Spleen (tissue), 11 donors: ENCODE results near the gene CALHM5. TPM values are rescaled to one million over a fixed set of nuclear protein-coding genes. Genes with fewer than 3 reads are reported as not detected.
"Not testable (repeated sequence)": the region's sequence is repeated elsewhere in the genome, so short reads cannot be mapped to it uniquely, and the experiment has no call there.

Source experiments
- DNase-seq: peaks from one replicate; pipeline ENCODE4 v3.0.0-alpha.2; 2020
- H3K27ac ChIP-seq, 8 donors: fragments of 200-600 bp; sonication (generic) in 7 of 8; 1 replicate in 4 of 8; 2 replicates in 4 of 8; pipeline versions ENCODE4 v1.5.0 to v1.8.0; 2016 to 2021; ENCODE audit warnings: inconsistent platforms in 4 of 8, mild to moderate bottlenecking in 4 of 8, moderate library complexity in 1 of 8
- H3K27me3 ChIP-seq, 7 donors: fragments of 200-600 bp; sonication (generic) in 6 of 7; replicated peaks in 1 of 7; 1 replicate in 4 of 7; 2 replicates in 3 of 7; pipeline versions ENCODE4 v1.5.0 to v1.8.0; 2016 to 2021; ENCODE audit warnings: inconsistent platforms in 3 of 7, mild to moderate bottlenecking in 1 of 7
- H3K36me3 ChIP-seq, 6 donors: fragments of 200-600 bp; sonication (generic) in 5 of 6; 1 replicate in 4 of 6; 2 replicates in 2 of 6; pipeline versions ENCODE4 v1.5.0 to v1.8.0; 2016 to 2021; ENCODE audit warnings: inconsistent platforms in 2 of 6
- H3K4me1 ChIP-seq, 6 donors: fragments of 200-600 bp; sonication (generic) in 5 of 6; 1 replicate in 3 of 6; 2 replicates in 3 of 6; pipeline versions ENCODE4 v1.5.0 to v1.8.0; 2016 to 2021; ENCODE audit warnings: inconsistent platforms in 3 of 6
- H3K4me3 ChIP-seq, 8 donors: fragments of 200-600 bp; sonication (generic) in 7 of 8; 1 replicate in 4 of 8; 2 replicates in 4 of 8; pipeline versions ENCODE4 v1.5.0 to v1.8.0; 2016 to 2021; ENCODE audit warnings: inconsistent platforms in 4 of 8, mild to moderate bottlenecking in 4 of 8, moderate library complexity in 2 of 8
- H3K9me3 ChIP-seq, 8 donors: fragments of 200-600 bp; sonication (generic) in 7 of 8; 1 replicate in 4 of 8; 2 replicates in 4 of 8; pipeline versions ENCODE4 v1.5.0 to v1.8.0; 2016 to 2021; ENCODE audit warnings: inconsistent platforms in 4 of 8
- POLR2A ChIP-seq, 3 donors: fragments of 450-650 bp; IDR thresholded peaks; one replicate each; pipeline ENCODE4 v1.5.1; 2017; ENCODE audit warnings: antibody characterized with exemption in 3 of 3, mild to moderate bottlenecking in 1 of 3
- POLR2AphosphoS5 ChIP-seq, 3 donors: sonication (generic); formaldehyde crosslinking; IDR thresholded peaks; one replicate each; pipeline ENCODE4 v1.5.1; 2017; ENCODE audit warnings: antibody characterized with exemption in 3 of 3
- WGBS, 5 donors: extraction: QIAGEN DNeasy Blood & Tissue Kit in 3 of 5; methylation state at CpG; one replicate each; pipeline versions ENCODE4 v1.1.5 to v1.1.7; 2013 to 2018; 5-methylcytosine and 5-hydroxymethylcytosine counted together
- intact Hi-C: fragments of 100-400 bp; cut with DNase I; formaldehyde crosslinking; loops from one replicate; pipeline ENCODE4 v1.15.0; 2023; ENCODE audit warnings: low total_unique reads
- polyA plus RNA-seq, 3 donors: library from polyadenylated mRNA; stranded (reverse); fragments of 200-250 nt; gene quantifications; one replicate each; pipeline ENCODE4 v1.2.1, GENCODE V29; 2013
- total RNA-seq, 7 donors: library from RNA; depleted of rRNA in 3 of 7; stranded (reverse); fragments of >200 nt in 3 of 7; fragmentation: NEBNext Ultra II Directional in 4 of 7; extraction: Animal tissue kit (Norgen Biotek cat#: 25700) in 4 of 7; gene quantifications; one replicate each; pipeline versions ENCODE4 v1.1.0 to v1.2.1, GENCODE V29; 2016 to 2021
- TF ChIP-seq, protein P1 (sequence below), 11 experiments: fragments of 200-600 bp in 7 of 11; fragments of 450-650 bp in 4 of 11; sonication (generic) in 4 of 11; IDR thresholded peaks in 8 of 11; conservative IDR thresholded peaks in 3 of 11; 1 replicate in 7 of 11; 2 replicates in 4 of 11; pipeline versions ENCODE4 v1.4.0 to v1.8.0; 2016 to 2021; ENCODE audit warnings: antibody characterized with exemption in 11 of 11, inconsistent platforms in 4 of 11, mild to moderate bottlenecking in 1 of 11
- donor health status: healthy with polysubstance abuse.
- donor health status: DM: no; HTN: no; CAD: no; lungs with moderate emphysema.
- donor health status: DM: no; HTN: no; CAD: no.
- donor health status: Bipolar disorder and iron deficiency.
- donor health status: healthy.
- donor health status: DM: no; HTN: no; CAD: no.
- donor health status: DM: yes; HTN: yes; CAD: no.

Gene CALHM5
- total and polyA plus RNA-seq, 10 donors: 0.24 to 2.6 (median 2.1) TPM

DNA sequence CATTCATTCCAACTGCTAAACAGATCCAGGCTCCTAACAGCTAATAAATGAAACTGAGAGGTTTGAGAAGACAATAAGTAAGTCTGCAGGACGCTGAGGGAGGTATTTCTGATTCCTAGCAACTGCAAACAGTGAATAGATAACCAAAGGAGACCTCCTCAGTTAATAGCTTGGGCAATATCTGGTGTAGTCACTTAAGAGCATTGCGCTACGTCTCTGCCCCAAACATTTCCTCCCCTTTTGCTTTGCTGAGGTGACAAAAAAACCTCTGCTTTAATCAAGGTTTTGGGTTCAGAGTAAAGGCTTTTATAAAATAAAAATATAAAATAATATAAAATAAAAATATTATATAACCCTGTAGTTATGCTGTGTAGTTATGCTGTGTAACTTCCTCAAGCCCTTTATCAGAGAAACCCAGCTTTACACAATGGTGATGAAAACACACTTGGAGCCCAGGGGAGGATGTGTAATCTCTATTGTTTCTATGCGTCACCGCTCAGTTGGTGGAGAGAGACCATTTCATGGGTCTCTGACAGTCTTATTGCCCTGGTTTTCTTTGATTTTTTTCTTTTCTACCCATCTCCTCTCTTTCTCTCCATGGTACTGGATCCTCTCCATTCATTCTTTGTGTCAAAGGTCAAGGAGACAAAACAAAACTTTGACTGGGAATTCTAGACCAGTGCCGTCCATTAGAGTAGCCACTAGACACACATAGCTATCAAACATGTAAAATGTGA lies 18.9 kb upstream of the CALHM5 start:
- intact Hi-C loops: no loop called here
- no peak for TF ChIP-seq POLR2AphosphoS5 (IDR thresholded peaks at IDR 0.05)
- TF ChIP-seq, protein P1, sequence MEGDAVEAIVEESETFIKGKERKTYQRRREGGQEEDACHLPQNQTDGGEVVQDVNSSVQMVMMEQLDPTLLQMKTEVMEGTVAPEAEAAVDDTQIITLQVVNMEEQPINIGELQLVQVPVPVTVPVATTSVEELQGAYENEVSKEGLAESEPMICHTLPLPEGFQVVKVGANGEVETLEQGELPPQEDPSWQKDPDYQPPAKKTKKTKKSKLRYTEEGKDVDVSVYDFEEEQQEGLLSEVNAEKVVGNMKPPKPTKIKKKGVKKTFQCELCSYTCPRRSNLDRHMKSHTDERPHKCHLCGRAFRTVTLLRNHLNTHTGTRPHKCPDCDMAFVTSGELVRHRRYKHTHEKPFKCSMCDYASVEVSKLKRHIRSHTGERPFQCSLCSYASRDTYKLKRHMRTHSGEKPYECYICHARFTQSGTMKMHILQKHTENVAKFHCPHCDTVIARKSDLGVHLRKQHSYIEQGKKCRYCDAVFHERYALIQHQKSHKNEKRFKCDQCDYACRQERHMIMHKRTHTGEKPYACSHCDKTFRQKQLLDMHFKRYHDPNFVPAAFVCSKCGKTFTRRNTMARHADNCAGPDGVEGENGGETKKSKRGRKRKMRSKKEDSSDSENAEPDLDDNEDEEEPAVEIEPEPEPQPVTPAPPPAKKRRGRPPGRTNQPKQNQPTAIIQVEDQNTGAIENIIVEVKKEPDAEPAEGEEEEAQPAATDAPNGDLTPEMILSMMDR (IDR thresholded peaks at IDR 0.05 in 8 of 11, conservative IDR thresholded peaks at IDR 0.05 in 3 of 11): no peak
- H3K4me1 ChIP-seq: no peaks in the 10 kb centered on the region
- peaks cover 0 to 3% (median 0%) of the 10 kb centered on the region in 8 donors for H3K9me3 ChIP-seq
- H3K27me3 ChIP-seq: no peaks in the 10 kb centered on the region
- 54 to 76% (median 67%) methylated on average over 6 of the region's 6 CpGs for WGBS, 5 donors
- no peaks in the 10 kb centered on the region for H3K36me3 ChIP-seq
- no peak overlapping the region for H3K4me3 ChIP-seq
- DNase-seq: no peak
- peak overlapping the region in 2 of 8 donors; percentile 51 to 66 for H3K27ac ChIP-seq

DNA sequence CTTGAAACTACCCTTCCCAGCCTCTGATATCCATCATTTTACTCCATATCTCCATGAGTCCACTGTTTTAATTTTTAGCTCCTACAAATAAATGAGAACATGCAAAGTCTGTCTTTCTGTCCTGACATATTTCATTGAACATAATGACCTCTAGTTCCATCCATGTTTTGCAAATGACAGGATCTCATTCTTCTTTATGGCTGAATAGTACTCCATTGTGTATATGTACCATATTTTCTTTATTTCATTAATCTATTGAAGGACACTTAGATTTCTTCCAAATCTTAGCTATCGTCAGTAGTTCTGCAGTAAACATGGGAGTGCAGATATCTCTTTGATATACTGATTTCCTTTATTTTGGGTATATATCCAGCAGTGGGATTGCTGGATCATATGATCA lies 16.3 kb upstream of the CALHM5 start:
- intact Hi-C loops, DNase-seq, H3K4me1 ChIP-seq, H3K36me3 ChIP-seq, H3K9me3 ChIP-seq, H3K27ac ChIP-seq, H3K4me3 ChIP-seq, H3K27me3 ChIP-seq: not testable (repeated sequence)
- WGBS, 5 donors: 92 to 100% (median 96%) methylated on average over 1 of the region's 1 CpG

DNA sequence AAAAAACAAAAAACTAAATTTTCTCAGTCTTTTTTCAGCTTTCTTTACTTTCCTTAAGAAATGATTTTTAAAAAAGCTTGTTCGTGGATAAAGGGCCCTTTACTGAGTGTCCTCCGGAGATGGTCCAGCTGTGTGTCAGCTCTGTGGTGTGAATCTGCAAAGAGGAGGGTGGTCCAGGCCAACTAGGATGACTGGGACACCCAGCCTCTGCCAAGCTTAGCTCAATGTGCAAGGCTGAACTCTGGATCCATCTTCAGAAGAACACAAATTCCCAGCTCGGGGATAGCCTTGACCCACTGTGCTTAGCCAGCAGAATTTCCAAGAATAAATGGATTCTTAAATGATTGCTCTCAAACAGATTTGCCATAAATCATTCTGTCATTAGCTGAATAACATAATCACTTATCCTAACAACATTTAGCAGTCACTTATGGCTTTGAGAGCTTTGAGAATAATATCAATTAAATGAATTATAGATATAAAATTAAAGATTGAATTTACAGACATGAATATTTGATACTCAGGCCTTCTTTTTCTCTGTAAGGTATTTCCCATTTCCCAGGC lies 14.2 kb upstream of the CALHM5 start:
- 72 to 92% (median 83%) methylated on average over 3 of the region's 3 CpGs for WGBS, 5 donors

DNA sequence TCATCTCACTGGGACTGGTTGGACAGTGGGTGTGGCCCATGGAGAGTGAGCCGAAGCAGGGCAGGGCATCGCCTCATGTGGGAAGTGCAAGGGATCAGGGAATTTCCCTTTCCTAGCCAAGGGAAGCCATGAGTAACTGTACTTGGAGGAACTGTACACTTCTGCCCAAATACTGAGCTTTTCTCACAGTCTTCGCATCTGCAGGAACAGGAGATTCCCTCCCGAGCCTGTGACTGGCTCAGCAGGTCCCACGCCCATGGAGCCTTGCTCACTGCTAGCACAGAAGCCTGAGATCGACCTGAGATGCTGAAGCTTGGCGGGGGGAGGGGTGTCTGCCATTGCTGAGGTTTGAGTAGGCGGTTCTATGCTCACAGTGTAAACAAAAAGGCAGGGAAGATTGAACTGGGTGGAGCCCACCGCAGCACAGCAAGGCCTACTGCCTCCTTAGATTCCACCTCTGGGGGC lies 10.4 kb upstream of the CALHM5 start:
- TF ChIP-seq POLR2AphosphoS5 (IDR thresholded peaks at IDR 0.05): no peak
- TF ChIP-seq, protein P1 (IDR thresholded peaks at IDR 0.05 in 8 of 11, conservative IDR thresholded peaks at IDR 0.05 in 3 of 11): no peak
- TF ChIP-seq POLR2A (IDR thresholded peaks at IDR 0.05): no peak
- H3K27ac ChIP-seq: no peak overlapping the region
- intact Hi-C loops: no loop called here

More for the DNA sequence above, 14.2 kb upstream of the CALHM5 start:
- intact Hi-C loops: no loop called here
- Histone ChIP-seq H3K27ac (no peak overlapping the region), H3K27me3 (no peaks in the 10 kb centered on the region), H3K36me3 (no peaks in the 10 kb centered on the region), H3K9me3 (no peaks in the 10 kb centered on the region), H3K4me3 (no peak overlapping the region), H3K4me1 (no peaks in the 10 kb centered on the region)
- TF ChIP-seq POLR2A (IDR thresholded peaks at IDR 0.05) (no peak), POLR2AphosphoS5 (IDR thresholded peaks at IDR 0.05) (no peak)
- TF ChIP-seq, protein P1 (IDR thresholded peaks at IDR 0.05 in 8 of 11, conservative IDR thresholded peaks at IDR 0.05 in 3 of 11): no peak
- no peak for DNase-seq

More for the DNA sequence above, 10.4 kb upstream of the CALHM5 start:
- H3K4me1 ChIP-seq: no peaks in the 10 kb centered on the region
- no peak overlapping the region for H3K4me3 ChIP-seq
- WGBS, 5 donors: 69 to 87% (median 75%) methylated on average over 9 of the region's 9 CpGs
- no peaks in the 10 kb centered on the region for H3K36me3 ChIP-seq
- no peak for DNase-seq
- no peaks in the 10 kb centered on the region for H3K27me3 ChIP-seq
- H3K9me3 ChIP-seq: peaks cover 0 to 7% (median 0%) of the 10 kb centered on the region in 8 donors
